Peyer's patch (tissue), 4 donors: ENCODE results near the gene FBXL16.

Source experiments
- CTCF ChIP-seq, 6 experiments: fragments of 450-650 bp in 4 of 6; fragments of 200-600 bp in 2 of 6; sonication (generic) in 1 of 6; IDR thresholded peaks; one replicate each; pipeline ENCODE4 v1.5.1; 2017 to 2019; ENCODE audit warnings: antibody characterized with exemption in 6 of 6, mild to moderate bottlenecking in 3 of 6, moderate library complexity in 1 of 6
- POLR2A ChIP-seq, 2 donors: fragments of 450-650 bp; IDR thresholded peaks; one replicate each; pipeline ENCODE4 v1.5.1; 2017; ENCODE audit warnings: antibody characterized with exemption in 2 of 2, mild to moderate bottlenecking in 2 of 2, moderate library complexity in 2 of 2

GRCh38 chr16:714558-715476 lies 9.2 kb upstream of the FBXL16 start, which contains the start of gene METRN:
- TF ChIP-seq CTCF (IDR thresholded peaks at IDR 0.05) (no peak), POLR2A (IDR thresholded peaks at IDR 0.05) (no peak)
